ENCODE data around the gene TMEM119. TPM values are rescaled to one million over a fixed set of nuclear protein-coding genes. Genes with fewer than 3 reads are reported as not detected.

TMEM119 gene
- total RNA-seq, 2 donors from 2014 or later = 3.0 to 4.3 TPM

DNA sequence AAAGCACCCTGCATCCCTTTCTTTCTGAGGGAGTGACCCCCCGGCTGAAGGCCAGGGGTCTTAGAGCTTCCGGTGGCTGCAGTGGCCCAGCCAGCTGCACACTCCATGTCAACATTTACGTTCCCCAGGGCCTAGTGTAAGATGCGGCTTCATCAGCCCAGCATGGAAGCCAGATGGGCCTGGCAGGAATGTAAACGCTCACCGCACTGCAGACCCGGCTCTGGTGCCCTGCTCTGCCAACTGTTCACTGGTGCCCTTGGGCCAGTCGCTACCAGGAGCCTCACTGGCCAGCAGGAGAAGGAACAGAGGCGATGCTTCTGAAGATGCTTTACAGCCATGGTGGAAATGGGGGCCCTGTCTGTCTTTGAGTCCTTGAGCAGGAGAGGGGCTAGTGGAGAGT, 8.6 kb upstream of the TMEM119 start:
- intact Hi-C loops (cut with DNase I) = no loop called here
- no peak for ATAC-seq
- no peak for DNase-seq

DNA sequence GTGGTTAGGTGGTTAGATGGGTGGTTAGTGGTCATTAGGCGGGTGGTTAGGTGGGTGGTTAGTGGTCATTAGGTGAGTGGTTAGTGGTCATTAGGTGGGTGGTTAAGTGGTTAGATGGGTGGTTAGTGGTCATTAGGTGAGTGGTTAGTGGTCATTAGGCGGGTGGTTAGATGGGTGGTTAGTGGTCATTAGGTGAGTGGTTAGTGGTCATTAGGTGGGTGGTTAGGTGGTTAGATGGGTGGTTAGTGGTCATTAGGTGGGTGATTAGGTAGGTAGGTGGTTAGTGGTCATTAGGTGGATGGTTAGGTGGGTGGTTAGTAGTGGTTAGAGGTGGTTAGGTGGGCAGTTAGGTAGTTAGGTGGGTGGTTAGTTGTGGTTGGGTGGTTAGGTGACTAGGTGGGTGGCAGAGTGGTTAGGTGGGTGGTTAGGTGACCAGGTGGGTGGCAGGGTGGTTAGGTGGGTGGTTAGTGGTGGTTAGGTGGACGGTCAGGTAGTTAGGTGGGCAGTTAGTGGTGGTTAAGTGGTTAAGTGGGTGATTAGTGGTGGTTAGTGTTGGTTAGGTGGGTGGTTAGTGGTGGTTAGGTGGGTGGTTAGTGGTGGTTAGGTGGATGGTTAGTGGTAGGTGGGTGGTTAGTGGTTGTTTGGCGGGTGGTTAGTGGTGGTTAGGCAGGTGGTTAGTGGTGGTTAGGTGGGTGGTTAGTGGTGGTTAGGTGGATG, 8.0 kb upstream of the TMEM119 start:
- intact Hi-C loops (cut with DNase I) = no loop called here
- no peak for ATAC-seq
- no peak for DNase-seq

- ATAC-seq (no peak), DNase-seq (no peak)
- intact Hi-C loops (cut with DNase I) = no loop called here
These were observed 7.3 kb upstream of the TMEM119 start for GRCh38 chr12:108605000-108605689.

- intact Hi-C loops (cut with DNase I) = no loop called here
- no peak for ATAC-seq
- DNase-seq = no peak
These were observed 6.5 kb upstream of the TMEM119 start for GRCh38 chr12:108604208-108604941.

DNA sequence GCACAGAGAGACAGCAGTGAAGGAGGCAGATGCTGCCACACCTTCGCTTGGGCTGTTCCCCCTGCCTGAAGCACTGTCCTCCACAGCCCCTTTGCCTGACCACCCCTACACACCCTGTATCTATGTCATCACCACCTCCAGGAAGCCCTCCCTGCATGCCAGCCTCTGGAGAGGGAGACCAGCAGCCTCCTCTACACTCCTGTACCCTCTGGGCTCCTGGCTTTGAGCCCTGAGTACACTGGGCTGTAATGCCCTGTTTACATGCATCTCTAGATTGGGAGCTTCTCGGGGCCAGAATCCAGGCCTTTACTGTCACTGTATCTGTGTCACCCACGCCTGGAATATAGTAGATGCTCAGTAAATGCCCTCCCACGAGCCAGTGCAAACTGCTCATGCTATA, 5.9 kb upstream of the TMEM119 start:
- intact Hi-C loops (cut with DNase I) = no loop called here
- DNase-seq = no peak
- no peak for ATAC-seq

DNA sequence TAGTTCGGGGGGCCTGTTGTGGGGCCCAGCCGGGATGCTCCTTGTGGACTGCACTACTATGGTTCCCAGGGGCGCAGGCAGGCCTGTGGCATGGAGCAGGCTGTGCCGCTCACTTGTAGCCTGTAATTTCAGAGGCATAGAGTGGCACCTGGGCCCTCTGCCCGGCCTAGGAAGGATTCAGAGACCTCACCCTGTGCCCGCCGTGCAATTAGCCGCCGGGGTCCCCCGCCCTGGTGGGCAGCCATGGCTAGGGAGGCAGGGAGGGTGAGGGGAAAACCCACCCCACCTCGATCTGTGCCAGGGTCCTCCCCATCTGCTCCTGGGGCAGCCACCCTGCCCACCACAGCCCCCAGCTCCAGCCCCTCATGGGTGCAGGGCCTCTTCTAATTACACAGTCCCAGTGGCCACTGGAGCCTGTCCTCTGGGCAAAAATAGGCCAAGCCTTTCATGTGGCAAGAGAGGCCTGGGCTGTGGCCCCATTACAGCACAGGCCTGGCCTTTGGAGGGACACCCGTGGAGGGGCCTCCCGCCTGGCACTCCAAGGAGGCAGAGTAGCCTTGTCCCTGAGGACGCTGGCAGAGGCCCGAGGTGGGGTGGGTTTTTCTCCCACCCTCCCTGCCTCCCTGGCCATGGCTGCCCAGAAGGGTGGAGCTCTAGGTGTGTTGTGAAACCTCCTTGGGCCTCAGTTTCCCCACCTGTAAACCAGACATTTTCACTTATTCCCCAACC, 5.3 kb upstream of the TMEM119 start:
- DNase-seq (no peak), ATAC-seq (no peak)
- intact Hi-C loops (cut with DNase I) = no loop called here

DNA sequence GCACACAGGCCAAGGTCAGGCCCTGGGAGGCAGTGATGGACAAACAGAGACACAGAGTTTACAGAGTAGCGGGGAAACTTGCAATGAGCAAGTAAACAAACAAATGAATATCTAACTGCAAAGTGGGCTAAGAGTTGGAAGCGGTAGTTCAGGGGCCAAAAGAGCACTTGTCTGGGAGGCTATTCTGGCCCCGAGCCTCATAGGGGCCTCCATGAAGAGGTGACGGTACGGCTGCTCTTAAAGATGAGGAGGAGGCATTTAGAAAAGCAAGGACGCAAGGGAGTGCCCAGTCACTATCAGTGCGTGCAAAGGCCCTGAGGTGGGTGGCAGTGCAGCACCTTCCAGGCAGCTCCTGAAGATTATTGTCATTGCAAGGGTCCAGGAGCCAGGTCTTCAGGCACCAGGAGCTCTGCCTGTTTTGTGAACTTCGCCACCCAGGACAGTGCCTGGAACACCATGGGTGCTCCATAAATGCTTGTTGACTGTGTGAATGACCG, 4.4 kb upstream of the TMEM119 start:
- DNase-seq = no peak
- intact Hi-C loops (cut with DNase I) = no loop called here
- no peak for ATAC-seq

- intact Hi-C loops (cut with DNase I) = no loop called here
- DNase-seq (no peak), ATAC-seq (no peak)
These were observed 2.8 kb upstream of the TMEM119 start for GRCh38 chr12:108600702-108601007.

- no peak for ATAC-seq
- intact Hi-C loops (cut with DNase I) = no loop called here
These were observed 2.2 kb upstream of the TMEM119 start for GRCh38 chr12:108599948-108600701.

DNA sequence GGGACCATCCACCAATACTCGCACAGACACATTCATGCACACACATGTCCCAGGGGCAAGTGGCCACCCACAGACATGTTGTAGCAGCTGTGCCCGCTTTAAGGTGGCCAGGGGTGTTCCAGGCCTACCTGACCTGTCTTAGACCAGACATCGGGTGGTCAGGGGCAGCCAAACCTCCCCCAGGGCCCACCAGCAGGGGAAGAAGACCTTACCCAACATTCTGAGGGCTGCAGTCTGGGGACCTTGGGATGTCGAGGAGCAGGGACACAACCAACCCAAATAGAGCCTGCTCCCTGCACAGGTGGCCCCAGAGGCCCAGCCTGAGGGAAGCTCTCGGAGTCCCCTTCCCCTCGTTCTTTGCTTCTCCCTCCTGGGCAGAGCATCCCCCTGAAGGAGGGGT, 1.7 kb upstream of the TMEM119 start:
- intact Hi-C loops (cut with DNase I) = no loop called here
- DNase-seq (no peak), ATAC-seq (no peak)

More at GRCh38 chr12:108599948-108600701, 2.2 kb upstream of the TMEM119 start:
- no peak for DNase-seq

GRCh38 chr12:108598553-108599250, 818 bp upstream of the TMEM119 start:
- intact Hi-C loops (cut with DNase I) = no loop called here
- DNase-seq = no peak
- no peak for ATAC-seq

- no peak for DNase-seq
- ATAC-seq = no peak
- intact Hi-C loops (cut with DNase I) = no loop called here
These were observed 878 bp downstream of the TMEM119 start for GRCh38 chr12:108596854-108597558.

GRCh38 chr12:108595711-108596647, 1.9 kb downstream of the TMEM119 start:
- no peak for DNase-seq
- no peak for ATAC-seq
- intact Hi-C loops (cut with DNase I) = no loop called here

GRCh38 chr12:108594960-108595710, 2.7 kb downstream of the TMEM119 start:
- intact Hi-C loops (cut with DNase I) = no loop called here
- ATAC-seq (no peak), DNase-seq (no peak)

- intact Hi-C loops (cut with DNase I) = no loop called here
- DNase-seq = no peak
- no peak for ATAC-seq
These were observed 3.5 kb downstream of the TMEM119 start for GRCh38 chr12:108594323-108594903.

Data from left cardiac atrium (tissue), 4 donors.